ENCODE data around the gene EPN2.
A peak's percentile ranks its signal among the peaks of the same experiment; 100 is the strongest.

The EPN2 gene

DNA sequence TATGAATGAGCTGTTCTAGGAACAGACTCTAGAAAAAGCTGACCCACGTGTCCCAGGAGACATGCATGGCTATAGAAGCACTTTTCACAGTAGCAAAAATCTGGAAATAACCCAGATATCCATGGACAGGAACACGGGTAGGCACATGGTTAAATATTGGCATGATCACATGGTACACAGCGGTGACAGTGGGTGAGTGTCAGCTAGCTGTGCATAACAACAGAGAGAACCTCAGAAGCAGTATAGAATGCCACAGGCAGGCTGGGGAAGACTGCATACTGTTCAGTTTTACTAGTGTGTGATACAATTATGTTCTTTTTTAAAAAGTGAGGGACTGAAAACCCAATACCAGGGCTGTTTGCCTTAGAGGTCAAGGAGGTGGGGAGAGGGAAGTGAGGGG, 31.4 kb downstream of the EPN2 start:
- DNase-seq (ENCODE audit: low read depth), result no peak
- TF ChIP-seq, protein P1, sequence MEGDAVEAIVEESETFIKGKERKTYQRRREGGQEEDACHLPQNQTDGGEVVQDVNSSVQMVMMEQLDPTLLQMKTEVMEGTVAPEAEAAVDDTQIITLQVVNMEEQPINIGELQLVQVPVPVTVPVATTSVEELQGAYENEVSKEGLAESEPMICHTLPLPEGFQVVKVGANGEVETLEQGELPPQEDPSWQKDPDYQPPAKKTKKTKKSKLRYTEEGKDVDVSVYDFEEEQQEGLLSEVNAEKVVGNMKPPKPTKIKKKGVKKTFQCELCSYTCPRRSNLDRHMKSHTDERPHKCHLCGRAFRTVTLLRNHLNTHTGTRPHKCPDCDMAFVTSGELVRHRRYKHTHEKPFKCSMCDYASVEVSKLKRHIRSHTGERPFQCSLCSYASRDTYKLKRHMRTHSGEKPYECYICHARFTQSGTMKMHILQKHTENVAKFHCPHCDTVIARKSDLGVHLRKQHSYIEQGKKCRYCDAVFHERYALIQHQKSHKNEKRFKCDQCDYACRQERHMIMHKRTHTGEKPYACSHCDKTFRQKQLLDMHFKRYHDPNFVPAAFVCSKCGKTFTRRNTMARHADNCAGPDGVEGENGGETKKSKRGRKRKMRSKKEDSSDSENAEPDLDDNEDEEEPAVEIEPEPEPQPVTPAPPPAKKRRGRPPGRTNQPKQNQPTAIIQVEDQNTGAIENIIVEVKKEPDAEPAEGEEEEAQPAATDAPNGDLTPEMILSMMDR (conservative IDR thresholded peaks at IDR 0.05; ENCODE audit: control insufficient read depth, insufficient read depth, low read depth, low read length), result no peak
- H3K4me3 ChIP-seq (ENCODE audit: control insufficient read depth, low read depth, low read length), result no peak overlapping the region

DNA sequence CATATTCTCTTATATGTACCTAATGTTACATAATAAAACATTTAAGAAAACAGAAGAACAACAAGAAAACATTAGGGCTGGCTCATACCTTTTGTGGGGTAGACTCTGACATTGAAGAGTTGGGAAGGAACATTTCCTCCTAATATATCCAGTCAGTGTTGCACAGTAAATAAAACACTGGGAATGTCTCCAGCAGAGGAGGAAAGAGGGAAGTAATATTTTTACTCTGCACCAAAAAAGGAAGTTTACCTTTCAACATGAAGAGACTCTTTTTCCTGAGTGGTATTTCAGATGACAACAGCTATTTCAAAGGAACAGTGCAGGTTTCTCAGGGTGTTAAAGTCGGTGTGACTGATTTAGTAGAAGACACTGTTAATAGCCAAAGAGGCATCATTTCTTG, 31.9 kb downstream of the EPN2 start:
- no peak overlapping the region for H3K4me3 ChIP-seq (ENCODE audit: control insufficient read depth, low read depth, low read length)
- TF ChIP-seq, protein P1 (conservative IDR thresholded peaks at IDR 0.05; ENCODE audit: control insufficient read depth, insufficient read depth, low read depth, low read length), result no peak
- DNase-seq (ENCODE audit: low read depth), result no peak

GRCh38 chr17:19269641-19270040, 32.5 kb downstream of the EPN2 start:
- no peak for DNase-seq (ENCODE audit: low read depth)
- H3K4me3 ChIP-seq (ENCODE audit: control insufficient read depth, low read depth, low read length), result no peak overlapping the region
- TF ChIP-seq, protein P1 (conservative IDR thresholded peaks at IDR 0.05; ENCODE audit: control insufficient read depth, insufficient read depth, low read depth, low read length), result no peak

DNA sequence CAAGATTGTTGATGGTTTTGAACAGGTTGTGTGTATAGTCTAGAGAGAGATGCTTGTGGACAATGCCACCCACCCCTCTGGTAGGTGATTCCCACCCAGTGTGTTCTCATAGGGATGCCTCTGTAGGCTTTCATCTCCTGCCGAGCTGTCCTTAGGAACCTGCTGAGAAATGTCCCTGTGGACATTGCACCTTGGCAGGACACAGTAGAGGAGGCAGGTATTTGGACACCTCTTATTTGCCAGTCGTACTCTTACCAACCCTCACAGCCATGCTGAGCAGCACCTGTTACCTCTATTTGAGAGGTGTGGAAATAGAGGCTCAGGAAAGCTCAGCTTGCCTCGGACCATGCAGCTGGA, 33.2 kb downstream of the EPN2 start:
- TF ChIP-seq, protein P1 (conservative IDR thresholded peaks at IDR 0.05; ENCODE audit: control insufficient read depth, insufficient read depth, low read depth, low read length), result no peak
- no peak overlapping the region for H3K4me3 ChIP-seq (ENCODE audit: control insufficient read depth, low read depth, low read length)
- DNase-seq (ENCODE audit: low read depth), result no peak

DNA sequence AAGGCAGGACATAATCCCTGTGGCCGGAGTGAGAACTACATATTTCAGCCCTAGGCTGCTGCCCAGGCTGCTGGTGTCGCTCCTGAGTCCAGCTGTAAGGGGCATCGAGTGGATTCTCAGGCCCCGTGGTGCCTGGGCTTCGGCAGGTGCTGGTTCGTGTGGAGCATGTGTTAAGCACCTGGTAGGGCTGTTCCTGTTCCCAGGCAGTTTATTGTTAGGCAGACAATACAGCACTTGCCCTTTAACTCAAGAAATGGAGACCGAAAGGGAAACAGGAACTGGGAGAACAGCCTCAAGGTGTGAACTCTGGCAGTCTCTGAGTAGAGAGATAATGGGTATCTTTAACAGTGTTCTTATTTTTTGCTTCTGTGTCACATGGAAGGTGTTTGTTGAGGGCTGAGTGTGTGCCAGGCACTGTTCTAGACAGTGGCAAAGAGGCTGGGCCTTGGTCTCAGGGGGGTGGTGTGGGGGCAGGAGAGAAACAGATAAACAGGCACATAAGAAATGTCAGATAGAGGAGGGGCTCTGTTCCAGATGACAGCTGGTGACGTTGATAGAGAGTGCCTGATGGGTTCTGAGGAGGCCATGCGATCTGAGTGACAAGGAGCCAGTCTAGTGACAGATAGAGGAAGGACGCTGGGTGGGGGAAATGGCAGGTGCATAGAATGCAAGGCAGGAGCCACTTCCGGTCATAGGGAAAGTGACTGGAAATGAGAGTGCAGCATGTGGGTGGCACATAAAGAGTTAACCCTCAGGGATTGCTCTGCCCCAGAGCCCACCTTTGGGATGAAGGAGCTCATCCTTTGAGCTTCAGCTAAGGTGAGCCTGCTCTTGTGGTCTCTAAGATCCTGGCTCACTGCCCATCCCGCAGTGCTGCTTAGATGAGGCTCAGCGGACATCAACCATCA, 33.8 kb downstream of the EPN2 start:
- DNase-seq (ENCODE audit: low read depth), result no peak
- no peak overlapping the region for H3K4me3 ChIP-seq (ENCODE audit: control insufficient read depth, low read depth, low read length)
- TF ChIP-seq, protein P1 (conservative IDR thresholded peaks at IDR 0.05; ENCODE audit: control insufficient read depth, insufficient read depth, low read depth, low read length), result no peak

- peak; percentile 31 for DNase-seq (ENCODE audit: low read depth)
- TF ChIP-seq, protein P1 (conservative IDR thresholded peaks at IDR 0.05; ENCODE audit: control insufficient read depth, insufficient read depth, low read depth, low read length), result no peak
- no peak overlapping the region for H3K4me3 ChIP-seq (ENCODE audit: control insufficient read depth, low read depth, low read length)
Measured at GRCh38 chr17:19271780-19272357, 34.7 kb downstream of the EPN2 start.
